ENCODE results near the gene DOK7. TPM values are rescaled to one million over a fixed set of nuclear protein-coding genes. Genes with fewer than 3 reads are reported as not detected.

The DOK7 gene
- total RNA-seq, 1 donor from 2014 or later = 0.69 TPM

DNA sequence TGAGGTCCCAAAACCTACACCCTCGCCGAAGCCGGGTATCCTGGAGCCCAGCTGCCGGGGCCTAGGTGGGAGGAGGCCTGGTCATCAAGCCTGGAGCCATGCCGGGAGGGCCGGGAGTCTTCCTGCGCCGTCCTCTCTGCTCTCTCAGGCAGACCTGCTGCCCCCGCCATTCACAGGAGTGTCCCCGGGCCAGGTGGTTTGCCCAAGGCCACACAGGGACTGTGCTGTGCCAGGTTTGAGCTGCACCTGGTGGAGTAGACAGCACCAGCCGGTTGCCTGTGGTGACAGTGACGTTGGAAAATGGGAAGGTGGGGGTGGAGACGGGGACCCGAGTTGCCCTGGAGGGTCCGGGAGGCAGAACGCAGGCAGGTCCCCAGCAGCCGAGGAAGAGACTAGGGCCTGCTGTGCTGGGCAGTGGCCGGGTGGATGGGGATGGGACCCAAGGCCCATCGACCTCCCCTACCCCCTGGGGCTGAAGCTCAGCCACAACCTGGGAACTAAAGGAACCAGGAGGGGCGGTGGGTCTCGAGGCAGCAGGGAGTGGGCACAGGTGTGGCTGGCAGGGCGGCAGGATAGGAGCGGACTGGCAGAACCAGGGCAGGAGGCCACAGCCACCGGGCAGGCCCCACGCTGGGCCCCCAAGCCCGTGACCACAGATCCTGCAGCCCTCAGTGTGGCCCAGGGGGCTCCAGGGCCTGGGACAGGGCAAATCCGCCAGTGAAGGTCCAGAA is 9.5 kb downstream of the DOK7 start:
- no peaks in the 10 kb centered on the region for H3K4me1 Mint-ChIP-seq (ENCODE audit: unreplicated experiment)
- no peak overlapping the region for H3K4me3 Mint-ChIP-seq (ENCODE audit: unreplicated experiment)
- no peak for DNase-seq (ENCODE audit: low spot score)
- H3K27ac Mint-ChIP-seq (ENCODE audit: unreplicated experiment) = no peak overlapping the region
- no peaks in the 10 kb centered on the region for H3K9me3 Mint-ChIP-seq (ENCODE audit: unreplicated experiment)
- peaks cover 3% of the 10 kb centered on the region for H3K27me3 Mint-ChIP-seq (ENCODE audit: unreplicated experiment)
- TF ChIP-seq, protein P1, sequence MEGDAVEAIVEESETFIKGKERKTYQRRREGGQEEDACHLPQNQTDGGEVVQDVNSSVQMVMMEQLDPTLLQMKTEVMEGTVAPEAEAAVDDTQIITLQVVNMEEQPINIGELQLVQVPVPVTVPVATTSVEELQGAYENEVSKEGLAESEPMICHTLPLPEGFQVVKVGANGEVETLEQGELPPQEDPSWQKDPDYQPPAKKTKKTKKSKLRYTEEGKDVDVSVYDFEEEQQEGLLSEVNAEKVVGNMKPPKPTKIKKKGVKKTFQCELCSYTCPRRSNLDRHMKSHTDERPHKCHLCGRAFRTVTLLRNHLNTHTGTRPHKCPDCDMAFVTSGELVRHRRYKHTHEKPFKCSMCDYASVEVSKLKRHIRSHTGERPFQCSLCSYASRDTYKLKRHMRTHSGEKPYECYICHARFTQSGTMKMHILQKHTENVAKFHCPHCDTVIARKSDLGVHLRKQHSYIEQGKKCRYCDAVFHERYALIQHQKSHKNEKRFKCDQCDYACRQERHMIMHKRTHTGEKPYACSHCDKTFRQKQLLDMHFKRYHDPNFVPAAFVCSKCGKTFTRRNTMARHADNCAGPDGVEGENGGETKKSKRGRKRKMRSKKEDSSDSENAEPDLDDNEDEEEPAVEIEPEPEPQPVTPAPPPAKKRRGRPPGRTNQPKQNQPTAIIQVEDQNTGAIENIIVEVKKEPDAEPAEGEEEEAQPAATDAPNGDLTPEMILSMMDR (IDR thresholded peaks at IDR 0.05; ENCODE audit: unreplicated experiment) = no peak
- no peaks in the 10 kb centered on the region for H3K36me3 Mint-ChIP-seq (ENCODE audit: low read depth, unreplicated experiment)

DNA sequence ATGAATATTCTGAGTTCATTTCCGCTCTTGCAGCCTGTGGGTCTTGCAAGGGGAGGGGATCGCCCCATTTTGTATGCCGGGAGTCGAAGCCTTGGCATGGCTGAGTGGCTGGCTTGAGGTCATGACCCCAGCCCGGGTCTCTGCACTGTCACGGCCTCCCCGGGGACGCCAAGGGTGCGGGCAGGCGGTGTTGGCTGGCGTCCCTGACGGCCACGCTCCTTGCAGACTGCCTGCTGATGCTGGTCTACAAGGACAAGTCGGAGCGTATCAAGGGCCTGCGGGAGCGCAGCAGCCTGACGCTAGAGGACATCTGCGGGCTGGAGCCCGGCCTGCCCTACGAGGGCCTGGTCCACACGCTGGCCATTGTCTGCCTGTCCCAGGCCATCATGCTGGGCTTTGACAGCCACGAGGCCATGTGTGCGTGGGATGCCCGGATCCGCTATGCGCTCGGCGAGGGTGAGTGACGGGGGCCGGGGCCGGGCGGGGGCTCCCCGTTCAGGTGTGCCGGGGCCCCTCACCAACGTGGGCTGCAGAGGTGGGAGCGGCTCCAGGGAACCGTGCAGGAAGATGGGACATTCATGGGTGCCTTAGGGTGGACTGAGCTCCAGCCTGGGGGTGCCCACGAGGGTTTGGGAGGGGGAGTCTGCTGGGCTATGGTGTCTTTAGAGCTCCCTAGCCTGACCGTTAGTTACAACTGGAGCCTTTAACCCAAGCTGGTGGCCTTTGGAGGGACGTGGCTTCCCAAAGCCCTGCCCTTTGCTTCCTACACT is 10.3 kb downstream of the DOK7 start:
- Mint-ChIP-seq H3K27me3 (ENCODE audit: unreplicated experiment) (peaks cover 3% of the 10 kb centered on the region), H3K4me3 (ENCODE audit: unreplicated experiment) (no peak overlapping the region), H3K9me3 (ENCODE audit: unreplicated experiment) (no peaks in the 10 kb centered on the region), H3K27ac (ENCODE audit: unreplicated experiment) (no peak overlapping the region), H3K36me3 (ENCODE audit: low read depth, unreplicated experiment) (no peaks in the 10 kb centered on the region), H3K4me1 (ENCODE audit: unreplicated experiment) (no peaks in the 10 kb centered on the region)
- TF ChIP-seq, protein P1 (IDR thresholded peaks at IDR 0.05; ENCODE audit: unreplicated experiment) = no peak
- DNase-seq (ENCODE audit: low spot score) = no peak

DNA sequence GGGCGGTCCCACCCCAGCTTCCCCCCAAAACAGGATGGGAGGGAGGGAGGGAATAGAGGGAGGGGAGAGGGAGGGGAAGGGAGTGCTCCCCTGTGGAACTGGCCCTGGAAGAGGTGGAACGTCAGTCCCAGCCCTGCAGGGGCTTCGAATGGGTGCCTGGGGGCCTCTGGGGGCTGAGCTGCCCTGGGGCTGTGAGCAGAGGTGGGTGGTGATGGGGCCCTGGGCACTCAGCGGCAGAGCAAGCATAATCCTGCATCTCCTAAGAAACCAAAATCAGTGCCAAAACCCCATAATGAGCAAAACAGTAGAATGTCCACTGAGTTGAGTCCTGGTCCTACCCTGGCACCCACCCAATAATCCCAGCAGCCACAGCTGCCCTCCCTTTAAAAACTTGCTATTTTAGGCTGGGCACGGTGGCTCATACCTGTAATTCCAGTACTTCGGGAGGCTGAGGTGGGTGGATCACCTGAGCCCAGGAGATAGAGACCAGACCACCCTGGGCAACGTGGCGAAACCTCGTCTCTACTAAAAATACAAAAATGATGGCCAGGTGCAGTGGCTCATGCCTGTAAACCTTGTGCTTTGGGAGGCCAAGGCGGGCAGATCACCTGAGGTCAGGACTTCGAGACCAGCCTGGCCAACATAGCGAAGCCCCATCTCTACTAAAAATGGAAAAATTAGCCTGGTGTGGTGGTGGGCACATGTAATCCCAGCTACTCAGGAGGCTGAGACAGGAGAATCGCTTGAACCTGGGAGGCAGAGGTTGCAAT is 11.1 kb downstream of the DOK7 start:
- Mint-ChIP-seq H3K27ac (ENCODE audit: unreplicated experiment) (no peak overlapping the region), H3K4me3 (ENCODE audit: unreplicated experiment) (no peak overlapping the region), H3K27me3 (ENCODE audit: unreplicated experiment) (peaks cover 3% of the 10 kb centered on the region), H3K9me3 (ENCODE audit: unreplicated experiment) (no peaks in the 10 kb centered on the region), H3K4me1 (ENCODE audit: unreplicated experiment) (no peaks in the 10 kb centered on the region), H3K36me3 (ENCODE audit: low read depth, unreplicated experiment) (no peaks in the 10 kb centered on the region)
- TF ChIP-seq, protein P1 (IDR thresholded peaks at IDR 0.05; ENCODE audit: unreplicated experiment) = no peak
- no peak for DNase-seq (ENCODE audit: low spot score)

DNA sequence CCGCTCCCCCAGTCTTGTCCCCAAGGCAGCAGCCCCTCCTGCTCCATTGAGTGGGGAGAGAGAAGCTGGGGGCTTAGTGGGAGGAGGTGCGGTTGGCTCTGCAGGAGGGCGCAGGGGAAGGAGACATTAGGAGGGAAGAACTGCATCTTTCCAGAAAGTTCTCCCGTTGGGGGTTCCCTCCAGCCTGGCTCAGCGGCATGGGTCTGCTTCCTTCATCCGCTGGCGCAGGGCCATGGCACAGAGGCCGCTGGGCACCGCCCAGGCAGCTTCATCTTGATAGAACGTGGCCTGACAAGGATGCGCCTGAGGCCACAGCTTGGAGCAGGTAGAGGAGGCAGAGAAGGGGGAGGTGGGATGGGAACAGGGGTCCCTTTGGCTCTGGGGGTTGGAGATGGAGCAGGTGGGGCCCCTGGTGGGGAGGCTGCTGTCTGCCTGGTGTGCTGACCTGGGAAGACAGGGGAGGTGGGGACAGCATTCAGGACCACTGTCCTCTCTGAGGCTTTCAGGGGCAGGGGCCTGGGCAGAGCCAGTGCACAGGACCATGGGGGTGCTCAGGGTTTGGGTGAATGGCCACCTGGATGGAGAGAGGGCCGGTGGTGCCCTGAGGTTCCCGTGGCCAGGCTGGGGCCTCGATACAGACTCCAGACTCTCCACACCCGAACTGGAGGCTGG is 12.1 kb downstream of the DOK7 start:
- H3K27ac Mint-ChIP-seq (ENCODE audit: unreplicated experiment) = no peak overlapping the region
- H3K4me3 Mint-ChIP-seq (ENCODE audit: unreplicated experiment) = no peak overlapping the region
- no peaks in the 10 kb centered on the region for H3K9me3 Mint-ChIP-seq (ENCODE audit: unreplicated experiment)
- no peaks in the 10 kb centered on the region for H3K4me1 Mint-ChIP-seq (ENCODE audit: unreplicated experiment)
- no peaks in the 10 kb centered on the region for H3K36me3 Mint-ChIP-seq (ENCODE audit: low read depth, unreplicated experiment)
- TF ChIP-seq, protein P1 (IDR thresholded peaks at IDR 0.05; ENCODE audit: unreplicated experiment) = no peak
- DNase-seq (ENCODE audit: low spot score) = no peak
- peaks cover 2% of the 10 kb centered on the region for H3K27me3 Mint-ChIP-seq (ENCODE audit: unreplicated experiment)

Data from endothelial cell (in vitro differentiated cells).